ENCODE data around the gene GKN1.

The GKN1 gene

GRCh38 chr2:69010437-69011194 lies 36.2 kb downstream of the GKN1 start:
- H3K4me3 ChIP-seq (ENCODE audit: control insufficient read depth, low read depth, low read length) = no peak overlapping the region
- TF ChIP-seq CTCF (IDR thresholded peaks at IDR 0.05; ENCODE audit: control insufficient read depth, insufficient read depth, low read depth, low read length, missing control alignments) = no peak
- DNase-seq (ENCODE audit: low read depth) = no peak

- no peak for TF ChIP-seq CTCF (IDR thresholded peaks at IDR 0.05; ENCODE audit: control insufficient read depth, insufficient read depth, low read depth, low read length, missing control alignments)
- no peak for DNase-seq (ENCODE audit: low read depth)
- H3K4me3 ChIP-seq (ENCODE audit: control insufficient read depth, low read depth, low read length) = no peak overlapping the region
These were observed 37.2 kb downstream of the GKN1 start for GRCh38 chr2:69011611-69012157.

GRCh38 chr2:69012310-69013141 lies 38.1 kb downstream of the GKN1 start:
- TF ChIP-seq CTCF (IDR thresholded peaks at IDR 0.05; ENCODE audit: control insufficient read depth, insufficient read depth, low read depth, low read length, missing control alignments) = peak; percentile 78
- DNase-seq (ENCODE audit: low read depth) = no peak
- H3K4me3 ChIP-seq (ENCODE audit: control insufficient read depth, low read depth, low read length) = peak overlapping the region; percentile 95

- H3K4me3 ChIP-seq (ENCODE audit: control insufficient read depth, low read depth, low read length) = peak within 1 kb of the TSS; percentile 95
- DNase-seq (ENCODE audit: low read depth) = no peak
- no peak for TF ChIP-seq CTCF (IDR thresholded peaks at IDR 0.05; ENCODE audit: control insufficient read depth, insufficient read depth, low read depth, low read length, missing control alignments)
These were observed 38.9 kb downstream of the GKN1 start, which contains the start of gene ANTXR1 for GRCh38 chr2:69013142-69013839. Gene ANTXR1 (plus strand): TSS chr2:69013179. CDS start chr2:69013500, 321 bp downstream.

- peak; percentile 26 for TF ChIP-seq CTCF (IDR thresholded peaks at IDR 0.05; ENCODE audit: control insufficient read depth, insufficient read depth, low read depth, low read length, missing control alignments)
- peak overlapping the region; percentile 95 for H3K4me3 ChIP-seq (ENCODE audit: control insufficient read depth, low read depth, low read length)
- DNase-seq (ENCODE audit: low read depth) = no peak
These were observed 39.7 kb downstream of the GKN1 start for GRCh38 chr2:69013840-69014821.
